ENCODE data around the gene FAM13A. TPM values are rescaled to one million over a fixed set of nuclear protein-coding genes. Genes with fewer than 3 reads are reported as not detected.

The FAM13A gene
- total RNA-seq, 1 experiment from 2014 or later: 11.4 TPM

GRCh38 chr4:88788895-88789294, 268.1 kb downstream of the FAM13A start:
- DNase-seq (ENCODE audit: low read depth): no peak

GRCh38 chr4:88788424-88788823, 268.6 kb downstream of the FAM13A start:
- DNase-seq (ENCODE audit: low read depth): no peak

- DNase-seq (ENCODE audit: low read depth): no peak
These were observed 271.0 kb downstream of the FAM13A start for GRCh38 chr4:88786011-88786410.

DNA sequence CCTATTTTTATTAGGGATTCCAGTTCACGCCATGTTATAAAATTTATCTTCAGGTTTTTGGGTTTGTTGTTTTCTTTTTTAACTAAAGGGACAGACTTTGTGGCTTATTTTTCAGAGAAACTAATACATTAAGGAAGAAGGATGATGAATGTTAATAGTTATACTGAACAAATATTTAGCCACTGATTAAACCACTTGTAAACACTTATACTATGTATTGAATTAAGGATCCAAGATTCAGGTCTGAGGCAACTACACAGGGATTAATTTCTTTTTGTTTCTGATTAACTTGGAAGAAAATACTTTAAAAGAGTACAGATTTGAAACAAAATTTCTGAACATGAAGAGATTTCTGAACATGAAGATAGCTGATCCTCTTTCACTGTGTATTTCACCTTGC, 276.6 kb downstream of the FAM13A start:
- no peak for DNase-seq (ENCODE audit: low read depth)

- DNase-seq (ENCODE audit: low read depth): no peak
These were observed 277.6 kb downstream of the FAM13A start for GRCh38 chr4:88779431-88779830.

- DNase-seq (ENCODE audit: low read depth): no peak
These were observed 281.5 kb downstream of the FAM13A start for GRCh38 chr4:88775529-88775928.

DNA sequence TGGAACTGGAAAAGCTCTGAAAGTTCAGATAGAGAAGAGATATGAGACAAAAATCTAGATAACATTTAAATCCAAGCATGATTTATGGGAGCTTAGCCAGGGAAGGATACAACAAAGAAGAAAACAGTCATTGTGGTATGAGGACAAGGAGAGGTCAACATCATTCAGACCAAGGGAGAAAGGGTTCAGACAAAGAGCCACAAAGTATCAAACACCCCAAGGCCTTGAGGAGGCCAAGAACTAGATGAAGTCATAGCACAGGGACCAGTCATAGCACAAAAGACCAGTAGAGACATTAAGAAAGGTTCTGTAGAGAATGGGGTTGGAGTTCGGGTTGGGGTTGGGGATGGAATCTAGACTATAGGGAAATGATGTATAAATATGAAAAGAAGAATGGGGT, 282.0 kb downstream of the FAM13A start:
- DNase-seq (ENCODE audit: low read depth): no peak

GRCh38 chr4:88771883-88772450, 285.0 kb downstream of the FAM13A start:
- no peak for DNase-seq (ENCODE audit: low read depth)

DNA sequence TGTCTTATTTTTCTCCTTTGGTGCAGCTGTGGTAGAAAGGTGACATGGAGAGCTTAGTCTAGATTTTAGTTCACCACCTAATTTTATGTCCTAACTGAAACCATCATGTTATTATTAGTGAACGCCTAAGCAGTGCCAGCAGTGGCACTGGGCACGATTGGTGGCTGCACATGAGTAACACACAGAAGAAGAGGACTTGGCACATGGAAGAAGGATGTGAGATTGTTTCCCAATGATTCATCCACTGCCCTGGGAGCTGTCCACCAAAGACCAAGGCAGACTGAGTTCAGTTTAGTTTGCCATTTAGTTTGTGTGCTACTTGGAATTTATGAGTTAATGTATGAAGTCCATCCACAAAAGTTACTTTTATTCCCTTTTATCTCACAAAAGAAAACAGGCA, 291.3 kb downstream of the FAM13A start:
- peak; percentile 93 for DNase-seq (ENCODE audit: low read depth)

DNA sequence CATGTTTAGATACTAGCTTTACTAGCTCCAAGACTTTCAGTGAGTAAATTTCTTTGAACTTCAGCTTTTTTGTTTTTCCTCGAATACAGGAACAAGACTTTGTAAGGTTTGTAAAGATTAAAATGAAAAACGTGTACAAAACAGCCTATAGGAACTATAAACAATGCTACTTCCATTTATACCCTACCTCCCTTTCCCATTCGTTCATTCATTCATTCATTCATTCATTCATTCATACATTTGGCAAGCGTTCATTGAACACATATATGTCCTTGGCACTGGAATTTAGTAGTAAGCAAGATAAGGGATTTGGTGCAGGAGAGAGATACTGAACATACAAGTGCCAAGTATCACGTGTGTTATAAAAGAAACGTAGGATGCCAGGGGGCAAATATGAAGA, 293.9 kb downstream of the FAM13A start:
- DNase-seq (ENCODE audit: low read depth): no peak

DNA sequence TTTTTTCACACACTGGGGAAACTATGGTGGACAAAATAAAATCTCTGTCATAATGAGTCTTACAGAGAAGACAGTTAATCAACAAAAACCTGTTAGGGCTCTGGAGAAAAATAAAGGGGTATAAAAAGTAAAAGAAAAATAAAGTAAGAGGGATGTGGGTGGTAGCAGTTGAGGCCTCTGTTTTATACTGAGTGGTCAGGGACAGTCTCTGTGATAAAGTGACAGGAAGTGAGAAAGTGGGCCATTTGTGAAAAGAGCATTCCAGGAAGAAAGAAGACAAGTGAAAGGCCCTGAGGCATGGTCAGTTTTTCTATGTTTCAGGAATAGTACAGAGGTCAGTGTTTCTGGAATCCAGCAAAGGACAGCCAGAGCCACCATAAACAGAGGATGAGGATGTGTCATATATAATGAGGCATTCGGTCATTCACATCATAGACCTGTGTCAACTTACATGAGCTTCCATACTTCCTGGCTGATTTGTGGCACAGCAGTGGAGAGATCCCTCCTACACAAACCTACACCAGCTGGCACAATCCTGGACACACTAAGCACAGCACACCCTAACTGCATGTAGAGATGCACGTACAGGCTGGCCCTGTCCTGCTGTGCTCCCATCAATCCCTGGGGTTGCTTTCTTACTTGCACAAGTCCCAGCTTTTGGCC, 295.0 kb downstream of the FAM13A start:
- DNase-seq (ENCODE audit: low read depth): peak; percentile 13

- DNase-seq (ENCODE audit: low read depth): no peak
These were observed 295.6 kb downstream of the FAM13A start for GRCh38 chr4:88761342-88761741.

GRCh38 chr4:88759895-88760290, 297.1 kb downstream of the FAM13A start:
- DNase-seq (ENCODE audit: low read depth): no peak

DNA sequence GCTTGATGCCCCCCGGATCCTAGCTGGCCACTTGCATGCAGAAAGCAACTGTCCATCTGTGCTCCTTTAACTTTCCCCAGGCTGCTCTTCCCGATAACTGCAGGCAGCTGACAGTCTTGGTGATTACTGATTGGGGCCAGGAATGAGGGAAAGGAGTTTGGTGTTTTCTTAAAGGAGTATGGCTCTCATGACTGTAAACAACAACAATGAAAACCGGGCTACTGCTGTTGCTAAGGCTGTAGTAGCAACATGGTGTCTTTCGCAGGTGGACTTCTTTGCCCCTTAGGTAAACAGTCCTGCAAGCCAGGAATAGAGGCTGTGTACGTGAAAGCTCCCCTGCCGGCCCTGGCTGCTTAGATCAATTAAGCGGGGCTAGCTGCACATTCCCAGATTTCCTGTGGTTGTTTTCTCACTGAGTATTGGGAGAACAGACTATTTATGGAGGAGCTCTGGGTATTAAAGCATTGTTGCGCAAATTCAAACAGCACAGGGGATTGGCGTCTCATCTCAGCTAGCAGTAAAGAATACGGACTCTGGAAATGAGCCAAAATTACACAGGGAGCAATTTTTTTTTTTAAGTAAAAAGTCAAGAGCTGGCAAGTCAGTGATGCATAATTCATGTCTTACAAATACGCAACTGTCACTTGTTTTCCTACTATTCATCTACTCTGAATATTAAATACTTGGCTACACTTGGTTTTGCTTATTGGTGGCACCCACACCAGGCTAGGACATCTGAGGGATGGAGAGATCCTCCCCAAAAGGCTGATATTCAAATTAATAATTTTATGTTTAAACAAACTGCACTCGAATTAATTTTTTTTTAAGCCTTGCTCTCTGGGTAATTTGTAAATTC, 297.7 kb downstream of the FAM13A start:
- DNase-seq (ENCODE audit: low read depth): no peak

GRCh38 chr4:88758264-88758663, 298.7 kb downstream of the FAM13A start:
- DNase-seq (ENCODE audit: low read depth): no peak

DNA sequence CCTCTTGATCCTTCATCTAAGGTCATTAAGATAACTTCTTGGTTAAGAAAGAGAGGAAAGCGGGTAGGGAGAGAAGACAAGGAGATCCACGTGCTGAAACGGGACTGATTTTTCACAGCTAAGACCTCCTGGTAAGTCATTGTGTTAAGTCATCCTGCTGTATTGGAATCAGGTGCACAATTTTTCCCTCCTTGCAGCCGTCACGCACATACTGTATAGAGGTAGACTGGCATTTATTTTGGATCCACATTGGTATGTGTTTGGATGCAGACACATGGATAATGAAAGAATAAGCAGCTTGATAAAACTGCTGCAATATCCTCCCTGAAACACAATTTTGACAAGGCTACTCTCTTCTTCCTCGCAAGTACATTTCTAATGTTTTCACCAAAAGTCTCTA, 299.2 kb downstream of the FAM13A start:
- no peak for DNase-seq (ENCODE audit: low read depth)

DNA sequence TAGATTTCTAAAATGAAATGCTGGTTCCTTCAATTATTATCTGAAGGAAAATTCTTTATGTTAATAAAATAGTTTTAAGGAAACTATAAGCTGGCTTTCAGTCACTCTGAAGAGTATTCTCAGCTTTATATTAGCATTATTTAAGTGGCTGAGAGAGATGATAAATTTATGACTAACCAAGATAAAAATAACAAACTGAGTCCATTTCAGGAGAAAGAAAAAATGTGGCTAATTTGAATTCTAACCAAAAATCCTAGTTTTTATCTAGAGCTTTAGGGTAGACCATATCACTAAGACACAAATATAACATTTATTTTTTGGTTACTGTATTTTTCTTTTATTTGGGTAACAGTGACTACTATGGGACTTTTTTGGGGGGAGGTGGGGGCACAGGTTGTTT, 299.9 kb downstream of the FAM13A start:
- no peak for DNase-seq (ENCODE audit: low read depth)

DNA sequence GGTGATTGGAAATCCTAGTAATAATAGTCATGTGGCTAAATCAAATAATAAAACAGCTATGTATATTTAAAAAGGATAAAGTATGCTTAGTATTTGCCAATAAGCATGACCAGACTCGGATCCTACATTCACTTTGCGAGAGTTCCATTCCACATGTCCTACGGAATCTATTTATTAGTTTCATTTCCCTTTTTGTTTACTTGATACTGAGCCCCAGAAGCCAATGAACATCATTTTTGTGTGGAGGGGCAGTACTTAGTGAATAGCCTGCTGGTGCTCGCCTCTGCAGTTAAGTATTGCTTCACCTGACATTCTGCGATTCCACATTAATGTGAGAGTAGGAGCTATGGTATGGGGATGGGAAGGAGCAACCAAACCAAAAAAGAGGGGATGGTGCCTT, 300.8 kb downstream of the FAM13A start:
- no peak for DNase-seq (ENCODE audit: low read depth)

DNA sequence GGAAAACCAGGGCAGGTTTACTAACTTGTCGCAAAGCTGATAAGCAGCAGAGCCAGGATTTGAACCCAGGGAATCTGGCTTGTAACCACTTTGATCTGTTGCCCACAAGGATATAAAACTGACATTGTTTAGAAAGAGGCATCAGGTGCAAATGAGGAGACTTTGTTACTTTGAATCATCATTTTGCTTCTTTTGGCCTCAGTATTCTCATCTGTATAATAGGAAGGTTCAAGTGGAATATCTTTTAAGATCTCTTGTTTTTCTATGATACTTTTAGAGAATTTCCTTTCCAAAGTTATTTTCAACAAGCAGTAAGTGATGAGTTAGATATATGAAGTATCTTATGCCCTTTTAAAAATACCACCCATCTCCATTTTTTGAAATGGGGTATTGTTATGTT, 301.5 kb downstream of the FAM13A start:
- DNase-seq (ENCODE audit: low read depth): no peak

DNA sequence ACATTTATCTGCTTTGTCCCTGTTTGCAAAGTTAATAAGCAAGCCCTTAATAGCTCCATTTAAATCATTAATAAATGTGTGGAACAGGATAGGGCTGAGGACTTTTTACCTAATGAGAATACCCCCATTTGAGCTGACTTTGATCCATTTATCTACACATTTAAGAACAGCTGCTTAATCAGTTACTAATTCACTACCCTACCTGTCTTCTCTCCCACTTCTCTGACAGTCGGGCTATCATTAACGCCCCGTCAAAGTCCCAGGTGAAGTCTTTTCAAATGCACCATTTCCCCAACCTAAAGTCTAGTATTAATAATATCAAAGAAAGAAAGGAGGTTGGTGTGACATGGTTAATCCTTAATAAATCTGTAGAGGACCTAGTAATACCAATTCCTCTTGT, 302.2 kb downstream of the FAM13A start:
- no peak for DNase-seq (ENCODE audit: low read depth)

GRCh38 chr4:88753658-88754571, 303.1 kb downstream of the FAM13A start:
- DNase-seq (ENCODE audit: low read depth): no peak

- DNase-seq (ENCODE audit: low read depth): no peak
These were observed 304.2 kb downstream of the FAM13A start for GRCh38 chr4:88752754-88753153.

All from HT1080 (cell line).